GM12878 (cell line): ENCODE data around the gene IFI30. TPM values are rescaled to one million over a fixed set of nuclear protein-coding genes. Genes with fewer than 3 reads are reported as not detected.

Source experiments
- BCL3 ChIP-seq: IDR thresholded peaks from 2 replicates; pipeline ENCODE4 v1.6.1; 2011; ENCODE audit warnings: borderline replicate concordance, low read depth, mild to moderate bottlenecking, moderate library complexity, low read length; ENCODE audit not compliant: insufficient read depth, poor library complexity, severe bottlenecking
- BHLHE40 ChIP-seq, 2 experiments: fragments of 450-650 bp in 1 of 2; IDR thresholded peaks; 2 replicates each; pipeline ENCODE4 v1.6.1; 2011 to 2017; ENCODE audit warnings: low read depth in 2 of 2, borderline replicate concordance in 1 of 2, improper control_type of control experiment in 1 of 2, low read length in 1 of 2, mild to moderate bottlenecking in 1 of 2
- CREB1 ChIP-seq: IDR thresholded peaks from 2 replicates; pipeline ENCODE4 v1.6.1; 2012; ENCODE audit warnings: low read depth, mild to moderate bottlenecking, inconsistent platforms
- IKZF2 ChIP-seq, 2 experiments: fragments of 450-650 bp; IDR thresholded peaks; 2 replicates each; pipeline ENCODE4 v1.6.1; 2017; ENCODE audit warnings: mild to moderate bottlenecking in 2 of 2, moderate library complexity in 2 of 2
- IRF5 ChIP-seq: fragments of 450-650 bp; IDR thresholded peaks from 2 replicates; pipeline ENCODE4 v1.6.1; 2017; ENCODE audit warnings: borderline replicate concordance
- MAX ChIP-seq: IDR thresholded peaks from 2 replicates; pipeline ENCODE4 v1.6.1; 2012; ENCODE audit warnings: low read depth, low read length, improper control_type of control experiment
- MTA2 ChIP-seq: fragments of 450-650 bp; IDR thresholded peaks from 2 replicates; pipeline ENCODE4 v1.6.1; 2016; ENCODE audit warnings: low read depth, mild to moderate bottlenecking, moderate library complexity
- NKRF ChIP-seq: fragments of 450-650 bp; conservative IDR thresholded peaks from 2 replicates; pipeline ENCODE4 v1.6.1; 2017; ENCODE audit warnings: mild to moderate bottlenecking, moderate library complexity
- NRF1 ChIP-seq: conservative IDR thresholded peaks from 2 replicates; pipeline ENCODE4 v1.6.1; 2011; ENCODE audit warnings: mild to moderate bottlenecking, low read depth, low read length, improper control_type of control experiment
- PML ChIP-seq: IDR thresholded peaks from 2 replicates; pipeline ENCODE4 v1.6.1; 2012; ENCODE audit warnings: low read length, inconsistent platforms
- POLR2AphosphoS5 ChIP-seq: IDR thresholded peaks from 2 replicates; pipeline ENCODE4 v1.6.1; 2011; ENCODE audit warnings: mild to moderate bottlenecking, low read length, inconsistent platforms
- POU2F2 ChIP-seq: IDR thresholded peaks from 3 replicates; pipeline ENCODE4 v1.6.1; 2011; ENCODE audit warnings: low read depth, mild to moderate bottlenecking, low read length, borderline replicate concordance
- RB1 ChIP-seq: fragments of 450-650 bp; formaldehyde crosslinking; IDR thresholded peaks from 2 replicates; pipeline ENCODE4 v1.6.1; 2017; ENCODE audit warnings: mild to moderate bottlenecking, borderline replicate concordance
- SIX5 ChIP-seq: IDR thresholded peaks from 2 replicates; pipeline ENCODE4 v1.6.1; 2011; ENCODE audit warnings: mild to moderate bottlenecking, low read depth, low read length, moderate library complexity; ENCODE audit not compliant: severe bottlenecking
- SKIL ChIP-seq: fragments of 450-650 bp; IDR thresholded peaks from 2 replicates; pipeline ENCODE4 v1.6.1; 2017; ENCODE audit warnings: mild to moderate bottlenecking, low read depth, inconsistent platforms; ENCODE audit not compliant: poor library complexity, severe bottlenecking
- WRNIP1 ChIP-seq: IDR thresholded peaks from 2 replicates; pipeline ENCODE4 v1.6.1; 2011; ENCODE audit warnings: low read depth, low read length, improper control_type of control experiment, borderline replicate concordance
- YBX1 ChIP-seq: fragments of 450-650 bp; IDR thresholded peaks from 2 replicates; pipeline ENCODE4 v1.6.1; 2016; ENCODE audit warnings: antibody characterized with exemption
- ZNF687 ChIP-seq: fragments of 450-650 bp; IDR thresholded peaks from 2 replicates; pipeline ENCODE4 v1.6.1; 2017; ENCODE audit warnings: mild to moderate bottlenecking, moderate library complexity
- polyA plus RNA-seq, 11 experiments: library from polyadenylated mRNA; depleted of rRNA in 4 of 11; unstranded in 6 of 11; stranded (reverse) in 5 of 11; fragments of >200 nt; fragmentation: Nextera tagmentation in 4 of 11; fragmentation: Illumina TruSeq in 1 of 11; extraction: Ambion mirVana in 4 of 11; extraction: Trizol in 1 of 11; gene quantifications; 1 replicate in 1 of 11; 2 replicates in 10 of 11; pipeline versions ENCODE4 v1.2.1 to v1.2.3, GENCODE V29; 2011 to 2016; ENCODE audit warnings: inconsistent platforms in 2 of 11, missing spikeins in 2 of 11, low read depth in 1 of 11
- total RNA-seq, 4 experiments: library from RNA; depleted of rRNA in 3 of 4; stranded (reverse); fragments of >200 nt in 3 of 4; fragmentation: Illumina TruSeq in 1 of 4; extraction: Trizol in 1 of 4; gene quantifications; 2 replicates each; pipeline versions ENCODE4 v1.2.1 to v1.2.3, GENCODE V29; 2013 to 2021

IFI30 gene
- total and polyA plus RNA-seq, 10 of the 15 experiments (the other 5 are each of a cell fraction or from before 2014, with no cell fraction given) = 221 to 1,112 (median 451) TPM

GRCh38 chr19:18170714-18171255 is 2.8 kb upstream of the IFI30 start (continued):
- TF ChIP-seq ZNF687 (peak; percentile 73), IRF5 (no peak), MTA2 (0 out of 2 replicates have a peak, but pooled peaks have one; percentile 47), PML (peak; percentile 60; the same call in 1 of the 2 replicates), IKZF2 (IDR thresholded peaks at IDR 0.05) (peak; percentile 88 to 92), WRNIP1 (no peak), NKRF (0 out of 2 replicates have a peak, but pooled peaks have one; percentile 23), YBX1 (peak; percentile 98), POLR2AphosphoS5 (peak; percentile 49; the same call in 1 of the 2 replicates), POU2F2 (peak; percentile 56; the same call in 2 of the 3 replicates), MAX (no peak; the same call in 1 of the 2 replicates), SKIL (peak; percentile 83), NRF1 (no peak), BHLHE40 (IDR thresholded peaks at IDR 0.05; ENCODE audit: borderline replicate concordance in 1 of 2, low read depth in 2 of 2, low read length in 1 of 2) (peak; percentile 63 to 76; a peak in 3 of 4 replicates), RB1 (peak; percentile 99; the same call in 1 of the 2 replicates), CREB1 (0 out of 2 replicates have a peak, but pooled peaks have one; percentile 11), SIX5 (no peak), BCL3 (peak; percentile 97)
